GM12872 (cell line): ENCODE measurements around the gene ACSF3.

Experiments
- TF ChIP-seq, protein P1 (sequence below): IDR thresholded peaks from 3 replicates; pipeline ENCODE4 v1.5.1; 2011; ENCODE audit warnings: low read depth, mild to moderate bottlenecking, low read length, moderate library complexity; ENCODE audit not compliant: insufficient read depth

Gene ACSF3

DNA sequence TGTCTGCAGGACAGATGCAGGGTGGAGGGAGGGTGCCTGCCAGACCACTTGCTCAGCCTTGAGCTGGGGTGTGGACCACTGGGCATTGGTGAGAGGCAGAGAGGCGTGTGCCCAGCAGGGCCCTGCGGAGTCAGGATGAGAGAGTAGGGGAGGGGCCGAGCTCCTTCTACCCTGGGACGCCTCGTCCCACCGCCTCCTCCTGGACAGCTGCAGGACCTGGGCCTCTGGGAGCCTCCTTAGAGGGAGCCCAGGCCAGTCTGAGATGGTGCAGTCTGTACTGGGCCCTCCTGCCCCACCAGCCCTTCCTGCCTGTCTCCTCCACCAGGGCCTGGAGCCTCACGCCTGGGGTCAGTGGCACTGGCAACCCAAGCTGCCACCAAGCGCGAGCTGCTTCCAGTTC, 35.9 kb upstream of the ACSF3 start:
- TF ChIP-seq, protein P1, sequence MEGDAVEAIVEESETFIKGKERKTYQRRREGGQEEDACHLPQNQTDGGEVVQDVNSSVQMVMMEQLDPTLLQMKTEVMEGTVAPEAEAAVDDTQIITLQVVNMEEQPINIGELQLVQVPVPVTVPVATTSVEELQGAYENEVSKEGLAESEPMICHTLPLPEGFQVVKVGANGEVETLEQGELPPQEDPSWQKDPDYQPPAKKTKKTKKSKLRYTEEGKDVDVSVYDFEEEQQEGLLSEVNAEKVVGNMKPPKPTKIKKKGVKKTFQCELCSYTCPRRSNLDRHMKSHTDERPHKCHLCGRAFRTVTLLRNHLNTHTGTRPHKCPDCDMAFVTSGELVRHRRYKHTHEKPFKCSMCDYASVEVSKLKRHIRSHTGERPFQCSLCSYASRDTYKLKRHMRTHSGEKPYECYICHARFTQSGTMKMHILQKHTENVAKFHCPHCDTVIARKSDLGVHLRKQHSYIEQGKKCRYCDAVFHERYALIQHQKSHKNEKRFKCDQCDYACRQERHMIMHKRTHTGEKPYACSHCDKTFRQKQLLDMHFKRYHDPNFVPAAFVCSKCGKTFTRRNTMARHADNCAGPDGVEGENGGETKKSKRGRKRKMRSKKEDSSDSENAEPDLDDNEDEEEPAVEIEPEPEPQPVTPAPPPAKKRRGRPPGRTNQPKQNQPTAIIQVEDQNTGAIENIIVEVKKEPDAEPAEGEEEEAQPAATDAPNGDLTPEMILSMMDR, result no peak

DNA sequence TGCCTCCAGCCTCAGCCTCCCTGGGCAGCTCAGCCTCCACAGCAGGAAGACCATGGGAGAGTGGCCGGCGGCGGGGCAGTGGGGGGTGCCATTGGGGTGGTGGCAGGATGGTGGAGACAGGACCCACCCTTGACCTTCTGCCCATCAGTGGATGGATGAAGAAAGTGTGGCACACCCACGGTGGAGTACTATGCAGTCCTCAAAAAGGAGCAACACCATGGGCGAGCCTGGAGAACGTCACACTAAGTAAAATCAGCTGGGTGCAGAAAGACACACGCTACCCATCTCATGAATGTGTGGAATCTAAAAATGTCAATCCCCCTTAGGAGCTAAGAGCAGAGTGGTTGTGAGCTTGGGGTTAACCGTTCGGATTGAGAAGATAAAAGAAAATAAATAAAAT, 34.8 kb upstream of the ACSF3 start:
- TF ChIP-seq, protein P1, result no peak

DNA sequence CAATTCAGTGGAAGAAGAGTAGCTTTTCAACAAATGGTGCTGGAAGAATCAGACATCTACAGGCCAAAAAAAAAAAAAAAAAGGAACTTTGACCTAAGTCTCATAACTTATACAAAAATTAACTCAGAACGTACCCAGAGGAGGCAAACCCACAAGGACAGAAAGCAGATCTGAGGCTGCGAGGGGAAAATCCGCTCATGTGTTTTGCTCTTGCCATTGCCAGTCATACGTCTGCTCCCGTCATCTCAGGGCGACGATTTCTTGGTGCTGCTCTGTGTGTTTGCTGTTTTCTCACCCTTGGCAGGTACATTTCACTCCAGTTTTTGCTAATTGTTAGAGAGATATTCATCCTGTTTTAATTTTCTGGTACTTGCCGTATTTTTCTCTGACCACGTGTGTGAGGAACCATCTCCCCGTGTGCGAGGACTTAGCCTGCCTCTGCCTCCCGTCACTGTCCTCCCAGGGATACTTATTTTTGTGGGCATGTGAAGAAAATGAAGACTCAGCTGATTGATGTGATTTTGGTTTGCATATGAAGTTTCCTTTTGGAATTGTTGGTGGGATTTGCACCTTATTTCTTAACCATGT, 33.4 kb upstream of the ACSF3 start:
- TF ChIP-seq, protein P1, result no peak

GRCh38 chr16:89061086-89061485, 32.6 kb upstream of the ACSF3 start:
- TF ChIP-seq, protein P1, result no peak

GRCh38 chr16:89061590-89062380, 31.9 kb upstream of the ACSF3 start:
- TF ChIP-seq, protein P1, result no peak

GRCh38 chr16:89062389-89063345, 31.0 kb upstream of the ACSF3 start:
- TF ChIP-seq, protein P1, result no peak

GRCh38 chr16:89063768-89064320, 29.8 kb upstream of the ACSF3 start:
- TF ChIP-seq, protein P1, result no peak
